HEK293 (cell line): ENCODE measurements around the gene ICAM1.

Experiments used
- CTCF ChIA-PET: fragments of 350-600 bp; formaldehyde crosslinking; extraction: SDS; loops from one replicate; lab custom pipeline; 2021; ENCODE audit warnings: antibody characterized with exemption; lab: Yijun Ruan, JAX
- POLR2A ChIA-PET: fragments of 300-600 bp; formaldehyde crosslinking; extraction: SDS; loops from one replicate; lab custom pipeline; 2020; ENCODE audit warnings: antibody characterized with exemption, inconsistent platforms; lab: Yijun Ruan, JAX
- H3K27ac ChIP-seq: fragments of 200-500 bp; sonication (Bioruptor generic); 2 replicates; pipeline ENCODE4 v1.5.1; 2014; ENCODE audit warnings: low read depth, low read length, control low read depth, inconsistent platforms; ENCODE audit errors: extremely low read depth
- H3K36me3 ChIP-seq, 2 experiments: fragments of 200-500 bp in 1 of 2; sonication (Bioruptor generic) in 1 of 2; 1 replicate in 1 of 2; 2 replicates in 1 of 2; pipeline ENCODE4 v1.5.1; 2014 to 2017; ENCODE audit warnings: inconsistent platforms in 2 of 2, low read length in 2 of 2; ENCODE audit not compliant: control insufficient read depth in 2 of 2, insufficient read depth in 1 of 2
- H3K4me1 ChIP-seq: fragments of 200-500 bp; sonication (Bioruptor generic); 2 replicates; pipeline ENCODE4 v1.5.1; 2014; ENCODE audit warnings: mild to moderate bottlenecking, low read length, inconsistent platforms; ENCODE audit not compliant: control insufficient read depth, insufficient read depth
- H3K4me3 ChIP-seq: 2 replicates; pipeline ENCODE4 v1.5.1; 2011; ENCODE audit warnings: low read depth, mild to moderate bottlenecking, control low read depth, low read length, moderate library complexity
- H3K9me3 ChIP-seq: fragments of 200-500 bp; sonication (Bioruptor generic); 2 replicates; pipeline ENCODE4 v1.5.1; 2014; ENCODE audit warnings: low read depth, low read length, inconsistent platforms; ENCODE audit not compliant: control insufficient read depth, insufficient read depth
- CTCF ChIP-seq: fragments of 450-650 bp; formaldehyde crosslinking; IDR thresholded peaks from 2 replicates; pipeline ENCODE4 v1.5.1; 2016; ENCODE audit warnings: missing biosample characterization, missing genetic modification characterization
- HOXC10 ChIP-seq: sonication (generic); formaldehyde crosslinking; IDR thresholded peaks from 2 replicates; pipeline ENCODE4 v1.8.1; 2023; ENCODE audit warnings: mild to moderate bottlenecking, missing genetic modification reagents
- INSM2 ChIP-seq: fragments of 450-650 bp; formaldehyde crosslinking; IDR thresholded peaks from 2 replicates; pipeline ENCODE4 v1.5.1; 2016; ENCODE audit warnings: missing biosample characterization, missing genetic modification characterization
- SCRT2 ChIP-seq: fragments of 450-650 bp; formaldehyde crosslinking; IDR thresholded peaks from 2 replicates; pipeline ENCODE4 v1.5.1; 2016; ENCODE audit warnings: missing biosample characterization, missing genetic modification characterization
- SP3 ChIP-seq: fragments of 450-650 bp; formaldehyde crosslinking; IDR thresholded peaks from 2 replicates; pipeline ENCODE4 v1.5.1; 2016; ENCODE audit warnings: missing biosample characterization, missing genetic modification characterization
- ZBTB10 ChIP-seq: fragments of 450-650 bp; formaldehyde crosslinking; IDR thresholded peaks from 2 replicates; pipeline ENCODE4 v1.5.1; 2016; ENCODE audit warnings: missing biosample characterization, missing genetic modification characterization
- ZFP37 ChIP-seq: fragments of 450-650 bp; formaldehyde crosslinking; IDR thresholded peaks from 2 replicates; pipeline ENCODE4 v1.5.1; 2016; ENCODE audit warnings: missing biosample characterization, missing genetic modification characterization
- ZNF138 ChIP-seq: fragments of 450-650 bp; formaldehyde crosslinking; IDR thresholded peaks from 2 replicates; pipeline ENCODE4 v1.5.1; 2016; ENCODE audit warnings: missing biosample characterization, missing genetic modification characterization, borderline replicate concordance
- ZNF146 ChIP-seq: fragments of 450-650 bp; formaldehyde crosslinking; IDR thresholded peaks from 2 replicates; pipeline ENCODE4 v1.5.1; 2016; ENCODE audit warnings: missing biosample characterization, missing genetic modification characterization
- ZNF148 ChIP-seq: fragments of 450-650 bp; formaldehyde crosslinking; IDR thresholded peaks from 2 replicates; pipeline ENCODE4 v1.5.0; 2017; ENCODE audit warnings: missing biosample characterization, missing genetic modification characterization, borderline replicate concordance
- ZNF155 ChIP-seq: fragments of 450-650 bp; formaldehyde crosslinking; IDR thresholded peaks from 2 replicates; pipeline ENCODE4 v1.5.1; 2016; ENCODE audit warnings: missing biosample characterization, missing genetic modification characterization
- ZNF488 ChIP-seq: fragments of 450-650 bp; formaldehyde crosslinking; IDR thresholded peaks from 2 replicates; pipeline ENCODE4 v1.5.1; 2016; ENCODE audit warnings: missing biosample characterization, missing genetic modification characterization
- ZNF518A ChIP-seq: fragments of 450-650 bp; formaldehyde crosslinking; conservative IDR thresholded peaks from 2 replicates; pipeline ENCODE4 v1.5.1; 2016; ENCODE audit warnings: low read depth, missing biosample characterization, missing genetic modification characterization
- ZNF561 ChIP-seq: fragments of 450-650 bp; IDR thresholded peaks from 2 replicates; pipeline ENCODE4 v1.5.1; 2018; ENCODE audit warnings: missing biosample characterization, missing genetic modification characterization, borderline replicate concordance
- ZNF585B ChIP-seq: fragments of 450-650 bp; formaldehyde crosslinking; IDR thresholded peaks from 2 replicates; pipeline ENCODE4 v1.5.1; 2016; ENCODE audit warnings: missing biosample characterization, missing genetic modification characterization
- ZNF677 ChIP-seq: fragments of 450-650 bp; IDR thresholded peaks from 2 replicates; pipeline ENCODE4 v1.5.0; 2018; ENCODE audit warnings: missing biosample characterization, mild to moderate bottlenecking, missing genetic modification characterization, moderate library complexity
- ZNF837 ChIP-seq: fragments of 450-650 bp; formaldehyde crosslinking; IDR thresholded peaks from 2 replicates; pipeline ENCODE4 v1.5.1; 2016; ENCODE audit warnings: missing biosample characterization, missing genetic modification characterization

Gene ICAM1

GRCh38 chr19:10246511-10246910 is 24.4 kb upstream of the ICAM1 start (continued):
- no peak for TF ChIP-seq ZBTB10 (tag by site-specific recombination)

- Histone ChIP-seq H3K27ac (peak within 1 kb of the TSS; percentile 26; the same call in 1 of the 2 replicates), H3K4me1 (no peaks in the 10 kb centered on the region), H3K9me3 (no peaks in the 10 kb centered on the region), H3K4me3 (peak within 1 kb of the TSS; percentile 100), H3K36me3 (peaks cover 21 to 34% of the 10 kb centered on the region in 2 experiments; a peak in 2 of 3 replicates)
- ChIA-PET CTCF (interaction anchor here (1.0 to 3.9 kb wide), 4 partner anchors 8 to 321 kb away, joined by 3 to 36 read pairs (median 18); partner anchors contain the start of genes ANGPTL6 and ICAM4), POLR2A (interaction anchor here (0.6 to 1.6 kb wide), 5 partner anchors 21 to 136 kb away, joined by 3 to 6 read pairs (median 4); partner anchors contain the start of genes DNMT1, S1PR2 and TYK2)
- TF ChIP-seq ZNF518A (peak; percentile 33; the same call in 1 of the 2 replicates), ZNF138 (tag by site-specific recombination) (no peak), SCRT2 (tag by site-specific recombination) (no peak; the same call in 1 of the 2 replicates), ZNF146 (tag by site-specific recombination) (peak; percentile 63; the same call in 1 of the 2 replicates), ZFP37 (peak; percentile 96), ZNF585B (no peak), SP3 (tag by site-specific recombination) (peak; percentile 97), ZNF837 (no peak), ZNF561 (tag by site-specific recombination) (peak; percentile 93; the same call in 1 of the 2 replicates), ZNF677 (tag by site-specific recombination) (no peak), ZNF148 (tag by site-specific recombination) (0 out of 2 replicates have a peak, but pooled peaks have one; percentile 26), CTCF (peak; percentile 85), HOXC10 (CRISPR knock-in tag) (0 out of 2 replicates have a peak, but pooled peaks have one; percentile 65), INSM2 (peak; percentile 96), ZNF155 (tag by site-specific recombination) (no peak), ZNF488 (tag by site-specific recombination) (peak; percentile 27; the same call in 1 of the 2 replicates)
Observed at GRCh38 chr19:10251792-10252694, 18.9 kb upstream of the ICAM1 start, which contains the start of gene MRPL4. Gene MRPL4, plus strand, starts transcription at chr19:10252214. Its CDS starts 40 bp downstream, at chr19:10252254.
